OCI-LY3 (cell line): ENCODE measurements around the gene MAGEC3.

Source experiments
- H2AFZ ChIP-seq: fragments of 200-600, 300-600 bp; shearing (Covaris generic); 2 replicates; pipeline ENCODE4 v1.6.0; 2014; ENCODE audit warnings: antibody characterized with exemption, low read depth, low read length
- H3K27ac ChIP-seq: fragments of 200-600, 300-600 bp; sonication (generic); 2 replicates; pipeline ENCODE4 v1.5.1; 2014; ENCODE audit warnings: mild to moderate bottlenecking, low read length, moderate library complexity, mixed read lengths
- H3K27me3 ChIP-seq: fragments of 200-600, 300-600 bp; sonication (generic); 2 replicates; pipeline ENCODE4 v1.6.1; 2014; ENCODE audit warnings: low read depth, low read length, mixed read lengths
- H3K36me3 ChIP-seq: fragments of 200-600, 300-600 bp; sonication (generic); replicated peaks from 2 replicates; pipeline ENCODE3; 2014; ENCODE audit warnings: low read depth, low read length, mixed read lengths
- H3K4me1 ChIP-seq: fragments of 300-600, 200-600 bp; sonication (generic); 2 replicates; pipeline ENCODE4 v1.6.1; 2014; ENCODE audit warnings: low read length, mixed read lengths
- H3K4me2 ChIP-seq: fragments of 200-600, 300-600 bp; sonication (generic); 2 replicates; pipeline ENCODE4 v1.6.1; 2014; ENCODE audit warnings: low read length, mixed read lengths
- H3K4me3 ChIP-seq: fragments of 300-600, 200-600 bp; sonication (generic); 2 replicates; pipeline ENCODE4 v1.5.1; 2014; ENCODE audit warnings: antibody characterized with exemption, mild to moderate bottlenecking, low read length, moderate library complexity
- H3K79me2 ChIP-seq: fragments of 300-600, 200-600 bp; shearing (Covaris generic); 2 replicates; pipeline ENCODE4 v1.6.1; 2014; ENCODE audit warnings: mild to moderate bottlenecking, low read length, mixed read lengths
- H3K9ac ChIP-seq: fragments of 300-600, 200-600 bp; shearing (Covaris generic); 2 replicates; pipeline ENCODE4 v1.6.0; 2014; ENCODE audit warnings: mild to moderate bottlenecking, low read length, moderate library complexity
- H3K9me3 ChIP-seq: fragments of 200-600, 300-600 bp; shearing (Covaris generic); 2 replicates; pipeline ENCODE4 v1.6.1; 2014; ENCODE audit warnings: low read length, mixed read lengths; ENCODE audit not compliant: insufficient read depth
- H4K20me1 ChIP-seq: fragments of 200-600, 300-600 bp; sonication (generic); 2 replicates; pipeline ENCODE4 v1.6.1; 2016; ENCODE audit warnings: low read length, mixed read lengths; ENCODE audit not compliant: insufficient read depth
- CTCF ChIP-seq: fragments of 200-600, 300-600 bp; sonication (generic); IDR thresholded peaks from 2 replicates; pipeline ENCODE4 v1.5.1; 2014; ENCODE audit warnings: antibody characterized with exemption, low read length, low read depth
- EZH2phosphoT487 ChIP-seq: fragments of 200-600 bp; shearing (Covaris generic); IDR thresholded peaks from 2 replicates; pipeline ENCODE4 v1.6.1; 2018; ENCODE audit warnings: antibody characterized with exemption, mixed run types, low read depth

MAGEC3 gene

GRCh38 chrX:141941234-141941633 is 103.1 kb downstream of the MAGEC3 start:
- Histone ChIP-seq H2AFZ (no peak overlapping the region), H3K27me3 (no peaks in the 10 kb centered on the region), H3K79me2 (no peaks in the 10 kb centered on the region), H4K20me1 (no peaks in the 10 kb centered on the region), H3K4me1 (no peaks in the 10 kb centered on the region), H3K9ac (no peak overlapping the region), H3K36me3 (no peaks in the 10 kb centered on the region), H3K9me3 (no peaks in the 10 kb centered on the region), H3K4me2 (no peak overlapping the region), H3K4me3 (no peak overlapping the region), H3K27ac (no peak overlapping the region)
- TF ChIP-seq EZH2phosphoT487: no peak
- TF ChIP-seq CTCF: no peak

- Histone ChIP-seq H3K4me3 (no peak overlapping the region), H3K4me2 (no peak overlapping the region), H3K27me3 (no peaks in the 10 kb centered on the region), H3K27ac (no peak overlapping the region), H3K36me3 (no peaks in the 10 kb centered on the region), H4K20me1 (no peaks in the 10 kb centered on the region), H3K9me3 (no peaks in the 10 kb centered on the region), H3K4me1 (no peaks in the 10 kb centered on the region), H3K9ac (no peak overlapping the region), H2AFZ (no peak overlapping the region), H3K79me2 (no peaks in the 10 kb centered on the region)
- TF ChIP-seq EZH2phosphoT487 (no peak), CTCF (no peak)
Measured at GRCh38 chrX:141945426-141945825, 107.3 kb downstream of the MAGEC3 start.

- Histone ChIP-seq H3K27ac (no peak overlapping the region), H3K4me1 (no peaks in the 10 kb centered on the region)
Measured at GRCh38 chrX:141947350-141947749, 109.2 kb downstream of the MAGEC3 start.

More at GRCh38 chrX:141947350-141947749, 109.2 kb downstream of the MAGEC3 start:
- no peak for TF ChIP-seq CTCF
- TF ChIP-seq EZH2phosphoT487: no peak
- H3K27me3 ChIP-seq: no peaks in the 10 kb centered on the region
- H3K4me2 ChIP-seq: no peak overlapping the region
- H3K79me2 ChIP-seq: no peaks in the 10 kb centered on the region
- no peaks in the 10 kb centered on the region for H3K36me3 ChIP-seq
- H4K20me1 ChIP-seq: no peaks in the 10 kb centered on the region
- H3K9ac ChIP-seq: no peak overlapping the region
- H2AFZ ChIP-seq: no peak overlapping the region
- no peaks in the 10 kb centered on the region for H3K9me3 ChIP-seq
- no peak overlapping the region for H3K4me3 ChIP-seq
